GM23248 (cell line): ENCODE measurements around the gene FKBP5.

Source experiments
- EZH2 ChIP-seq: fragments of 200-600 bp; sonication (generic); IDR thresholded peaks from 2 replicates; pipeline ENCODE4 v1.6.1; 2018; ENCODE audit warnings: antibody characterized with exemption, mild to moderate bottlenecking; ENCODE audit not compliant: insufficient read depth, poor library complexity, severe bottlenecking
- EZH2phosphoT487 ChIP-seq: fragments of 200-600 bp; sonication (generic); IDR thresholded peaks from 2 replicates; pipeline ENCODE4 v1.6.1; 2018; ENCODE audit warnings: antibody characterized with exemption, moderate library complexity, mild to moderate bottlenecking, low read depth; ENCODE audit not compliant: insufficient read depth

DNA sequence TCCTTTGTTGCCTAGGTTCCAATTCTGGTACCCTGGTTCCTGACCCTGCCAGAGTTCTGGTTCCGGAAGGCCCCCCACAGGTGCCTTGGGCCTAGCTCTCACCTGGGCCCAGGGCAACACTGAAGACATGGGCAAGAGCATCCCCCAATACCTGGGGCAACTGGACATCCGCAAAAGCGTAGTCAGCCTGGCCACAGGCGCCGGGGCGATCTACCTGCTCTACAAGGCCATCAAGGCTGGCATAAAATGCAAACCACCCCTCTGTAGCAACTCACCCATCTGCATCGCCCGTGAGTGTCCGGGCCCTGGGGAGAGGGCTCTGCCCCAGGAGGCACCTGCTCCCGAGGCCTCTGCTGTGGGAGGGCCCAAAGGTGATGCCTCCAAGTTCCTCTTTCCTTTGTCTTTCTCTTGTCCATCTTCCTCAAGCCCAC lies 48.3 kb upstream of the FKBP5 start, which contains the start of gene ARMC12:
- no peak for TF ChIP-seq EZH2phosphoT487
- TF ChIP-seq EZH2 = no peak
